ENCODE results near the gene MMP24OS.

The MMP24OS gene

GRCh38 chr20:35307666-35308653 lies 30.0 kb upstream of the MMP24OS start:
- no peak for DNase-seq

- DNase-seq, result no peak
Measured at GRCh38 chr20:35306931-35307517, 29.1 kb upstream of the MMP24OS start.

DNA sequence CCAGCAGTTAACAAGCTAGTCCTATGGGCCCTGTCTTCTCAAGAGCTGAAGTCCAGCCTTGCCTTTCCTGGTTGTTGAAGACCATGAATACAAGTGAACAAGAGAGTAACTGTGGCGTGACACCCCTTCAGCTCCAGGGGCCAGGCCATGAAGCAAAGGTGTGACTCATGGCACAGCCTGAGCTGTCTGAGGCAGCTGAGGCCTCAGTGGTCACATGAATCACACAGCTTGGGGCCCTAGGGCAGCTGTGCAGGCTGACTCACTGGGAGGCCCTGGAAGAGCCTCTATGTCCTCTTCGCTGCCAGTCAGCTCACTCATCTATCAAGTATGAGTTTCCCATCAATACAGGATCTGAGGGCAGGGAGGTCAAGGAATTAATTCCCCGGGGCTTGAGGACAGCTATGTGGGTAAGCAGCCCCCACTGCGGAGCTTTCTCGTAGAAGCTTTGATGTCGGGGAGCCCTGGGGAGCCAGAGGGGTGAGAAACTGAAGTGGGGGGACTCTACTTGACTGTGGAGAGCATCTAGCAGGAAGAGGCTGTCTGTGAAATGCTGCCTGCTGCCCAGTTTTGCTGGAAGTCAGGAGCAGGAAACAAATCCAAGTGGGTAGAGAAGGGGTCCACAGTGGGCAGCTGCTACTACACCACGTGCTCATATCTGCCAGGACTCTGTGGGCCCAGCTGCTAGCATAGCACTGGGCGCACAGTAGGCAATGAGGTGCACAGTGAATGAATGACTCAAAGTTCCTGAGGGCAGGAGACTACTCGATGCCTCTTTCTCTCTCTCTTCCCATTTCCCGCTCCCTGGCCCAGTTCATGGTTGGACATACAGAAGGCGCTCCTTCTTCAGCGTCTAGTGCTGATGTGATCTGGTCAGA lies 28.0 kb upstream of the MMP24OS start:
- DNase-seq, result no peak

DNA sequence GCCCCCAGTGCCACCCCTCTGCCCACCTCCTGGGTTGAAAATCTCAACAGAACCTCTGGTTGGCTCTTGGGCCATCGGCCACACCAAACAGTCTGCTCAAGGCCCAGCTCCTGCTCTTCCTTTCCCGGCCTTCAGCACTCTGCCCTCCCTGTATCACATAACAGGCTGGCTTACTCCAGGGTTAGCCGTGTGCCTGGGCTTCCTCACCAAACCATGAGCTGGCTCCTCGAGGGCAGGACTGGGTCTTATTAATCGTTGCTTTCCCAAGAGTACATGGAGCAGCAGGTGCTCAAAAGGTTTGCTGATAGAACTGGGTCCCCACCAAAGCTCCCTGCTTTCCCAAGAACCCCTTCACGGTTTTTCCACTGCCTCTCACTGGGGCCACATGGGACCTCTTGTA lies 27.0 kb upstream of the MMP24OS start:
- DNase-seq, result no peak

DNA sequence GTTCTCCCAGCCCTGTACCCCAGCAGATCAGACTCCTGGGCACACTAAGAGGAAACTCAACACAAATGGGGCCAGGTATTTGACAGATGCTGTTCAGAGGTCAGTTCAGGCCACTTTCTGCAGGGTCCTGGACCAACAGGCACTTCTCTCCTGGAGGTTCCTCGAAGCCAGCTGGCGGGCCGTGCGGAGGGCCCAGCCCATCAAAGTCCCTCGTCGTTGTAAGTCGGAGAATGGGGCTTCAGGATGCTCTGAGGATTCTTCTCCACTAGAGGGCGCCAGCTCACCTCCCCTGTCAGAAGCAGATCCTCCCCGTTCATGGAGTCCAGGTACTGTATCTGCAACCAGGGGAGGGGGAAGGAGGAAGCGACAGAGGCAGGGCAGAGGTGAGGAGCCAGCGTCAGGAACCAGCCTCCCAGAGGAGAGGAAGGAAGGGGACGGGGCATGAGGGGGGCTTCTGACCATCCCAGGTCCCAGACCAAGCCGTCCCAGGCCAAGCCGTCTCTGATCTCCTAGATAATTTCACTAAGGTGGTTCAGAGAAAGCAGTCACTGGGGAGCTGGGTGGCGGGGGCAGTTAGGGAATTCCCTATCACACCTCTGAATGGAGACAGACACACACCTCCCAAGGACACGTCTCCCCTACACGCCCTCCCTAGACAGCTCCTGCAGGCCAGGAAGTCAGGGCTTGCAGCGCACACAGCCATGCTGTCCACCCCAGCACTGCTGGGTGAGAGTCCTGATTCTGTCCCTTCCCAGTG lies 26.0 kb upstream of the MMP24OS start:
- peak; percentile 64 for DNase-seq

DNA sequence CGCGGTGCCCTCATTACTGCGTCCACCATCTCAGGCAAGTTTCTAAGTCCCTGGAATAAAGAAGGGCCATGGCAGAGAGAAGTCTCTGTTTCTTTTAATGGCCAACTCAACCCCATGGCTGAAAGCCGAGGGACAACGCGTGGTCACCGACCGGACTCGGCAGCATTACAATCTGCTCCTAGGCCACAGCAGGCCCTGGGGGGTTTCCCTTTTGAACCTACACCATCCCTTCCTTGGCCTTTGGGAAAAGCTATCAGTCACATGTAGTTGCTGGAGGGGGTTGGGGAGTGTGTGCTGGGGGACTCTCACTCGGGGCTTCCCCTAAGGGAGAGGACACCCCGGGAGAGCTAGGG lies 25.4 kb upstream of the MMP24OS start:
- DNase-seq, result no peak

GRCh38 chr20:35302421-35303335 lies 24.8 kb upstream of the MMP24OS start:
- DNase-seq, result no peak

- no peak for DNase-seq
Measured at GRCh38 chr20:35301426-35301825, 23.5 kb upstream of the MMP24OS start.

DNA sequence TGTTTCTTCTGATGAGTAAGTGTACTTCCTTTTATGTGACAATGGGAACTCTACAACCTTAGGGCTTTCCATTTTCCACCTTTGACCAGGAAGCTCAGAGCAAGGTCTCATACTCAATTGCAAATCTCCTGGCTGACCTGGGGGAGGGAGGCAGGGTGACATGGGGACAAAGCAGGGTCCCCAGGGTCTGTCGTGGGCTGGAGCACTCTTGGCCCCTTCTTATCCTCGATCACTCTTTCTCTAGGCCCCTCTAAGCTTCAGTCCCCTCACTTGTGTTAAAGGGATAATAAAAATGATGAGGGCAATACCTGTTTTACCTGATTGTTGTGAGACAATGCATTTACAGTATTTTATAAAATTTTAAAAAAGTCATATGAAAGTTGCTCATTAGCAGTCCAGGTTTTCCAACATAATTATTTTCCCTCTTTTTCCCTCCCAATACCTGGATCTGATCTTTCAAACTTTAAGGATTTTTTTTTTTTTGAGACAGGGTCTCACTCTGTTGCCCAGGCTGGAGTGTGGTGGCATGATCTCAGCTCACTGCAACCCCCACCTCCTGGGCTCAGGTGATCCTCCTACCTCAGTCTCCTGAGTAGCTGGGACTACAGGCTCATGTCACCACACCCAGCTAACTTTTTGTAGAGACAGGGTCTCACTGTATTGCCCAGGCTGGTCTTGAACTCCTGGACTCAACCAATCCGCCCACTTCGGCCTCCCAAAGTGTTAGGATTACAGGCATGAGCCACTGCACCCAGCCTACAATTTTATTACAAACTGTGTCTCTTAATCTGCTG lies 22.7 kb upstream of the MMP24OS start:
- DNase-seq, result no peak

- DNase-seq, result no peak
Measured at GRCh38 chr20:35299780-35300179, 21.9 kb upstream of the MMP24OS start.

- no peak for DNase-seq
Measured at GRCh38 chr20:35298264-35298663, 20.3 kb upstream of the MMP24OS start.

DNA sequence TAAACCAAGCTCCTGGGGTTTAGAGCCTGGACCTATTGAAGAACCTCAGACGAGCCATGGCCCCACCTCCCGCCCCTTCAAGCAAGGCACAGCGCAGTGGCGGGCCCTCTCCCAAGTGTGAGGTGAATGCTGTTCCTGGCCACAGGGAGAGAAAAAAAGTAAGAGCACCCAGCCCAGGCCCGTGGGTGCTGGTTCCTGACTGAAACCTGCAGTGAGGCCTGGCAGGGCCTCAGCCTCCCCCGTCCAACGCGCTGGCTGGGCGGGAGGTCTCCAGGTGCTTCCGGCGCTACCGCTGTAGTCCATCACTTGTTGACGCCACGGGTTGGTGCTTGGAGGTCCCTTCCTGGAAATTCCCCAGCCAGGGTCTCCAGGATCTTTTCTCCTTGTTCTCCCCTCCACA lies 19.8 kb upstream of the MMP24OS start:
- DNase-seq, result no peak

GRCh38 chr20:35297155-35297554 lies 19.2 kb upstream of the MMP24OS start:
- DNase-seq, result no peak

- DNase-seq, result no peak
Measured at GRCh38 chr20:35296101-35296554, 18.2 kb upstream of the MMP24OS start.

GRCh38 chr20:35295674-35296073 lies 17.8 kb upstream of the MMP24OS start:
- no peak for DNase-seq

DNA sequence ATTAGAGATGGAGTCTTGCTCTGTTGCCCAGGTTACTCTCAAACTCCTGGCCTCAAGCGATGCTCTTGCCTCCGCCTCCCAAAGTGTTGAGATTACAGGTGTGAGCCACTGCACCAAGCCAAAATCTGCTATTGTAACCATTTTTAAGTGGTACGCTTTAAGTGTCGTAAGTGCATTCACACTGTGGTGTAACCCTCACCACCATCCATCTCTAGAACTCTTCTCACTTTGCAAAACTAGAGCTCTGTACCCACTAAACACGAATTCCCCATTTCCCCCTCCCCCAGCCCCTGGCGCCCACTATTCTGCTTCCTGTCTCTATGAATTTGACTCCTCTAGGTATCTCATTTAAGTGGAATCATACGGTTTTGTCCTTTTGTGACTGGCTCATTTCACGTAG lies 17.1 kb upstream of the MMP24OS start:
- DNase-seq, result no peak

- DNase-seq, result no peak
Measured at GRCh38 chr20:35294293-35294685, 16.4 kb upstream of the MMP24OS start.

GRCh38 chr20:35293303-35294292 lies 15.7 kb upstream of the MMP24OS start:
- no peak for DNase-seq

Measured in right kidney (tissue), 1 donor.